Ovary (tissue), 3 donors: Measurements from ENCODE around the gene PURB.

Source experiments
- CTCF ChIP-seq, 3 donors: fragments of 450-650 bp in 2 of 3; fragments of 200-600 bp in 1 of 3; IDR thresholded peaks; one replicate each; pipeline versions ENCODE4 v1.5.1 to v1.8.0; 2016 to 2022; ENCODE audit warnings: antibody characterized with exemption in 3 of 3, mild to moderate bottlenecking in 1 of 3
- EP300 ChIP-seq: sonication (generic); formaldehyde crosslinking; IDR thresholded peaks from one replicate; pipeline ENCODE4 v1.6.1; 2017; ENCODE audit warnings: antibody characterized with exemption
- donor health status: DM: no; HTN: no; CAD: no.

- TF ChIP-seq CTCF (IDR thresholded peaks at IDR 0.05) (no peak), EP300 (no peak)
These were observed 4.2 kb downstream of the PURB start for GRCh38 chr7:44881066-44881600.
